Measurements from ENCODE around the gene PPEF1.
"Not testable (repeated sequence)": the region's sequence is repeated elsewhere in the genome, so short reads cannot be mapped to it uniquely, and the experiment has no call there.

The PPEF1 gene

GRCh38 chrX:18722500-18723071 lies 15.1 kb downstream of the PPEF1 start:
- TF ChIP-seq CTCF (IDR thresholded peaks at IDR 0.05; ENCODE audit: control insufficient read depth, extremely low read depth, insufficient read depth) = no peak
- H3K4me3 ChIP-seq (ENCODE audit: low read depth, low read length) = no peak overlapping the region
- DNase-seq (ENCODE audit: low read depth) = peak; percentile 50

GRCh38 chrX:18725310-18725943 lies 18.0 kb downstream of the PPEF1 start:
- no peak overlapping the region for H3K4me3 ChIP-seq (ENCODE audit: low read depth, low read length)
- DNase-seq (ENCODE audit: low read depth) = no peak
- TF ChIP-seq CTCF (IDR thresholded peaks at IDR 0.05; ENCODE audit: control insufficient read depth, extremely low read depth, insufficient read depth) = no peak

- H3K4me3 ChIP-seq (ENCODE audit: low read depth, low read length) = no peak overlapping the region
- no peak for TF ChIP-seq CTCF (IDR thresholded peaks at IDR 0.05; ENCODE audit: control insufficient read depth, extremely low read depth, insufficient read depth)
- DNase-seq (ENCODE audit: low read depth) = no peak
Observed at GRCh38 chrX:18733287-18733686, 25.8 kb downstream of the PPEF1 start.

GRCh38 chrX:18739609-18740008 lies 32.2 kb downstream of the PPEF1 start:
- H3K4me3 ChIP-seq (ENCODE audit: low read depth, low read length); DNase-seq (ENCODE audit: low read depth): not testable (repeated sequence)

- no peak for TF ChIP-seq CTCF (IDR thresholded peaks at IDR 0.05; ENCODE audit: control insufficient read depth, extremely low read depth, insufficient read depth)
- H3K4me3 ChIP-seq (ENCODE audit: low read depth, low read length) = no peak overlapping the region
- DNase-seq (ENCODE audit: low read depth) = no peak
Observed at GRCh38 chrX:18748499-18748898, 41.1 kb downstream of the PPEF1 start.

GRCh38 chrX:18753631-18754030 lies 46.2 kb downstream of the PPEF1 start:
- no peak for TF ChIP-seq CTCF (IDR thresholded peaks at IDR 0.05; ENCODE audit: control insufficient read depth, extremely low read depth, insufficient read depth)
- H3K4me3 ChIP-seq (ENCODE audit: low read depth, low read length) = no peak overlapping the region

GRCh38 chrX:18755651-18756050 lies 48.2 kb downstream of the PPEF1 start:
- TF ChIP-seq CTCF (IDR thresholded peaks at IDR 0.05; ENCODE audit: control insufficient read depth, extremely low read depth, insufficient read depth) = no peak
- no peak for DNase-seq (ENCODE audit: low read depth)
- H3K4me3 ChIP-seq (ENCODE audit: low read depth, low read length) = no peak overlapping the region

More at GRCh38 chrX:18753631-18754030, 46.2 kb downstream of the PPEF1 start:
- DNase-seq (ENCODE audit: low read depth) = no peak
